GM12878 (cell line): Measurements from ENCODE around the gene SWT1. TPM values are rescaled to one million over a fixed set of nuclear protein-coding genes. Genes with fewer than 3 reads are reported as not detected.

Experiments used
- CHD4 ChIP-seq: fragments of 200-600 bp; sonication (generic); IDR thresholded peaks from 2 replicates; pipeline ENCODE4 v1.6.1; 2016; ENCODE audit warnings: mild to moderate bottlenecking
- CREB1 ChIP-seq: IDR thresholded peaks from 2 replicates; pipeline ENCODE4 v1.6.1; 2012; ENCODE audit warnings: low read depth, mild to moderate bottlenecking, inconsistent platforms
- E2F4 ChIP-seq: IDR thresholded peaks from 2 replicates; pipeline ENCODE4 v1.6.1; 2012; ENCODE audit warnings: low read depth, low read length, improper control_type of control experiment
- E2F8 ChIP-seq: fragments of 450-650 bp; IDR thresholded peaks from 2 replicates; pipeline ENCODE4 v1.6.1; 2018; ENCODE audit warnings: mild to moderate bottlenecking, low read depth, moderate library complexity; ENCODE audit not compliant: partially characterized antibody
- KDM1A ChIP-seq: fragments of 200-600 bp; sonication (generic); IDR thresholded peaks from 2 replicates; pipeline ENCODE4 v1.6.1; 2016; ENCODE audit warnings: borderline replicate concordance
- NRF1 ChIP-seq: conservative IDR thresholded peaks from 2 replicates; pipeline ENCODE4 v1.6.1; 2011; ENCODE audit warnings: mild to moderate bottlenecking, low read depth, low read length, improper control_type of control experiment
- POLR2AphosphoS2 ChIP-seq: IDR thresholded peaks from 2 replicates; pipeline ENCODE4 v1.6.1; 2011; ENCODE audit warnings: low read depth, mild to moderate bottlenecking, low read length, improper control_type of control experiment, moderate library complexity
- POU2F2 ChIP-seq: IDR thresholded peaks from 3 replicates; pipeline ENCODE4 v1.6.1; 2011; ENCODE audit warnings: low read depth, mild to moderate bottlenecking, low read length, borderline replicate concordance
- RBBP5 ChIP-seq: fragments of 200-600 bp; sonication (generic); conservative IDR thresholded peaks from 2 replicates; pipeline ENCODE4 v1.6.1; 2016
- RELA ChIP-seq: fragments of 450-650 bp; IDR thresholded peaks from 2 replicates; pipeline ENCODE4 v1.8.0; 2014; ENCODE audit warnings: borderline replicate concordance; ENCODE audit not compliant: partially characterized antibody
- SPI1 ChIP-seq: IDR thresholded peaks from 2 replicates; pipeline ENCODE4 v1.6.1; 2011; ENCODE audit warnings: low read depth, mild to moderate bottlenecking, low read length, moderate library complexity, borderline replicate concordance; ENCODE audit not compliant: insufficient read depth
- SRF ChIP-seq, 2 experiments: IDR thresholded peaks; 2 replicates each; pipeline ENCODE4 v1.6.1; 2011; ENCODE audit warnings: low read depth in 2 of 2, low read length in 2 of 2, mild to moderate bottlenecking in 1 of 2, moderate library complexity in 1 of 2
- TAF1 ChIP-seq: IDR thresholded peaks from 2 replicates; pipeline ENCODE4 v1.6.1; 2011; ENCODE audit warnings: mild to moderate bottlenecking, low read depth, low read length, borderline replicate concordance
- TCF12 ChIP-seq: IDR thresholded peaks from 2 replicates; pipeline ENCODE4 v1.6.1; 2011; ENCODE audit warnings: low read depth, mild to moderate bottlenecking, low read length
- ZBED1 ChIP-seq: IDR thresholded peaks from 2 replicates; pipeline ENCODE4 v1.6.1; 2016; ENCODE audit warnings: borderline replicate concordance
- ZNF207 ChIP-seq: fragments of 450-650 bp; IDR thresholded peaks from 2 replicates; pipeline ENCODE4 v1.6.1; 2014; ENCODE audit warnings: antibody characterized with exemption, mild to moderate bottlenecking, borderline replicate concordance
- polyA plus RNA-seq, 11 experiments: library from polyadenylated mRNA; depleted of rRNA in 4 of 11; unstranded in 6 of 11; stranded (reverse) in 5 of 11; fragments of >200 nt; fragmentation: Nextera tagmentation in 4 of 11; fragmentation: Illumina TruSeq in 1 of 11; extraction: Ambion mirVana in 4 of 11; extraction: Trizol in 1 of 11; gene quantifications; 1 replicate in 1 of 11; 2 replicates in 10 of 11; pipeline versions ENCODE4 v1.2.1 to v1.2.3, GENCODE V29; 2011 to 2016; ENCODE audit warnings: inconsistent platforms in 2 of 11, missing spikeins in 2 of 11, low read depth in 1 of 11
- total RNA-seq, 4 experiments: library from RNA; depleted of rRNA in 3 of 4; stranded (reverse); fragments of >200 nt in 3 of 4; fragmentation: Illumina TruSeq in 1 of 4; extraction: Trizol in 1 of 4; gene quantifications; 2 replicates each; pipeline versions ENCODE4 v1.2.1 to v1.2.3, GENCODE V29; 2013 to 2021
- TF ChIP-seq, protein P1 (sequence below): fragments of 450-650 bp; IDR thresholded peaks from 2 replicates; pipeline ENCODE4 v1.6.1; 2017; ENCODE audit warnings: mild to moderate bottlenecking
- TF ChIP-seq, protein P2 (sequence below): fragments of 450-650 bp; IDR thresholded peaks from 2 replicates; pipeline ENCODE4 v1.6.1; 2017; ENCODE audit warnings: low read depth, mild to moderate bottlenecking, moderate library complexity
- TF ChIP-seq, protein P3 (sequence below): fragments of 450-650 bp; IDR thresholded peaks from 2 replicates; pipeline ENCODE4 v1.6.1; 2018; ENCODE audit warnings: borderline replicate concordance, mild to moderate bottlenecking; ENCODE audit not compliant: partially characterized antibody

SWT1 gene
- total and polyA plus RNA-seq, 10 of the 15 experiments (the other 5 are each of a cell fraction or from before 2014, with no cell fraction given): 1.0 to 4.2 (median 2.6) TPM

DNA sequence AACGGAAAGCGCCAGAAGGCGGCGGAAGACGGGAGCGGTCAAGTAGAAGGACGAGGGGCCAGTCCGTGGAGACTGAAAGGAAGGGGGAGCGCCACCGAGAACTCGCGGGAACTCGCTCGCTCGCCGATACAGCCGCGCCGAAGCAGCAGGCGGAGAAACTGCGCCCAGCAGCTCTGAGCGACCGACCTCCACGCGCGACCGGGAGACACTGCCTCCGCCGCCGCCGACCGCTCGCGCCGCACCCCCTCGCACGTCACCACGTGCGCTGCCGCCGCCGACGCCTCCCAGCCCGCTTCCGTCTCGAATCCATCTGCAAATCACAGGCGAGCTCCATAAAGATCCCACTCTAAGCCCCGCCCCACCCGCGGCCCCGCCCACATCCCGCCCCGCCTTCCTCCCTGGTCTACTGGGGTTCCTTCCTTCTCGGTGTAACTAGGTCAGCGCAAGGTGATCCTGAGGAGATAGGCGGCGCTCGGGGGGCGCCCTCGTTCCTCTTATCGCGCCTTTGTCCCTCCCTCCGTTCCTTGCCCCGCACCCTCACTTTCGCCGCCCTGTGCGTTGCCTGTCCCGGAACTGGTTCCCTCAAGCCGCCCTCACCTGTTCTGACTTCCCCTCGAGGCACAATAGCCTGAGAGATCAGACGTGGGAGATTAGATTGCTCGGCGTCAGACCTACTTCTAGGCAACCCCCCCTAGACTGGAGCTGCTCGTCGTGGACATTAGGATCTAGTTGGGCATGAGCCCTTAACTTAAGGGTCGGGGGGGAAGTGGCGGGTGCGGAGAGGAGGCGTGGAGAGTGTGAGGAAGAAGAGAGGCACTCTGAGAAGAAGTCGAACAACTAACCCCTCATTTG is 160.3 kb downstream of the SWT1 start, which contains the start of gene IVNS1ABP (continued):
- TF ChIP-seq, protein P1, sequence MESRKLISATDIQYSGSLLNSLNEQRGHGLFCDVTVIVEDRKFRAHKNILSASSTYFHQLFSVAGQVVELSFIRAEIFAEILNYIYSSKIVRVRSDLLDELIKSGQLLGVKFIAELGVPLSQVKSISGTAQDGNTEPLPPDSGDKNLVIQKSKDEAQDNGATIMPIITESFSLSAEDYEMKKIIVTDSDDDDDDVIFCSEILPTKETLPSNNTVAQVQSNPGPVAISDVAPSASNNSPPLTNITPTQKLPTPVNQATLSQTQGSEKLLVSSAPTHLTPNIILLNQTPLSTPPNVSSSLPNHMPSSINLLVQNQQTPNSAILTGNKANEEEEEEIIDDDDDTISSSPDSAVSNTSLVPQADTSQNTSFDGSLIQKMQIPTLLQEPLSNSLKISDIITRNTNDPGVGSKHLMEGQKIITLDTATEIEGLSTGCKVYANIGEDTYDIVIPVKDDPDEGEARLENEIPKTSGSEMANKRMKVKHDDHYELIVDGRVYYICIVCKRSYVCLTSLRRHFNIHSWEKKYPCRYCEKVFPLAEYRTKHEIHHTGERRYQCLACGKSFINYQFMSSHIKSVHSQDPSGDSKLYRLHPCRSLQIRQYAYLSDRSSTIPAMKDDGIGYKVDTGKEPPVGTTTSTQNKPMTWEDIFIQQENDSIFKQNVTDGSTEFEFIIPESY: peak; percentile 67
- TF ChIP-seq TCF12 (peak; percentile 65; the same call in 1 of the 2 replicates), TAF1 (peak; percentile 96), CHD4 (no peak), SRF (IDR thresholded peaks at IDR 0.05; ENCODE audit: low read depth in 2 of 2, low read length in 2 of 2) (0 out of 4 replicates have a peak, but pooled peaks of 1 of the 2 experiments have one; percentile 23), KDM1A (no peak), E2F8 (peak; percentile 34), E2F4 (no peak), ZBED1 (no peak; the same call in 1 of the 2 replicates), RELA (peak; percentile 17), NRF1 (no peak), POLR2AphosphoS2 (peak; percentile 96), POU2F2 (peak; percentile 79; the same call in 2 of the 3 replicates), ZNF207 (peak; percentile 76; the same call in 1 of the 2 replicates), CREB1 (peak; percentile 86), SPI1 (peak; percentile 55), RBBP5 (no peak)
- TF ChIP-seq, protein P2, sequence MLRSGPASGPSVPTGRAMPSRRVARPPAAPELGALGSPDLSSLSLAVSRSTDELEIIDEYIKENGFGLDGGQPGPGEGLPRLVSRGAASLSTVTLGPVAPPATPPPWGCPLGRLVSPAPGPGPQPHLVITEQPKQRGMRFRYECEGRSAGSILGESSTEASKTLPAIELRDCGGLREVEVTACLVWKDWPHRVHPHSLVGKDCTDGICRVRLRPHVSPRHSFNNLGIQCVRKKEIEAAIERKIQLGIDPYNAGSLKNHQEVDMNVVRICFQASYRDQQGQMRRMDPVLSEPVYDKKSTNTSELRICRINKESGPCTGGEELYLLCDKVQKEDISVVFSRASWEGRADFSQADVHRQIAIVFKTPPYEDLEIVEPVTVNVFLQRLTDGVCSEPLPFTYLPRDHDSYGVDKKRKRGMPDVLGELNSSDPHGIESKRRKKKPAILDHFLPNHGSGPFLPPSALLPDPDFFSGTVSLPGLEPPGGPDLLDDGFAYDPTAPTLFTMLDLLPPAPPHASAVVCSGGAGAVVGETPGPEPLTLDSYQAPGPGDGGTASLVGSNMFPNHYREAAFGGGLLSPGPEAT: no peak; the same call in 1 of the 2 replicates
- TF ChIP-seq, protein P3, sequence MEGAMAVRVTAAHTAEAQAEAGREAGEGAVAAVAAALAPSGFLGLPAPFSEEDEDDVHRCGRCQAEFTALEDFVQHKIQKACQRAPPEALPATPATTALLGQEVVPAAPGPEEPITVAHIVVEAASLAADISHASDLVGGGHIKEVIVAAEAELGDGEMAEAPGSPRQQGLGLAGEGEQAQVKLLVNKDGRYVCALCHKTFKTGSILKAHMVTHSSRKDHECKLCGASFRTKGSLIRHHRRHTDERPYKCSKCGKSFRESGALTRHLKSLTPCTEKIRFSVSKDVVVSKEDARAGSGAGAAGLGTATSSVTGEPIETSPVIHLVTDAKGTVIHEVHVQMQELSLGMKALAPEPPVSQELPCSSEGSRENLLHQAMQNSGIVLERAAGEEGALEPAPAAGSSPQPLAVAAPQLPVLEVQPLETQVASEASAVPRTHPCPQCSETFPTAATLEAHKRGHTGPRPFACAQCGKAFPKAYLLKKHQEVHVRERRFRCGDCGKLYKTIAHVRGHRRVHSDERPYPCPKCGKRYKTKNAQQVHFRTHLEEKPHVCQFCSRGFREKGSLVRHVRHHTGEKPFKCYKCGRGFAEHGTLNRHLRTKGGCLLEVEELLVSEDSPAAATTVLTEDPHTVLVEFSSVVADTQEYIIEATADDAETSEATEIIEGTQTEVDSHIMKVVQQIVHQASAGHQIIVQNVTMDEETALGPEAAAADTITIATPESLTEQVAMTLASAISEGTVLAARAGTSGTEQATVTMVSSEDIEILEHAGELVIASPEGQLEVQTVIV: no peak
